GM19395 (cell line): Measurements from ENCODE around the gene VPREB3.

Experiments
- ATAC-seq: cut with Tn5 transposase; IDR thresholded peaks from one replicate; pipeline ENCODE4 v1.9.1; 2021; ENCODE audit warnings: mild to moderate bottlenecking, moderate library complexity; ENCODE audit not compliant: unreplicated experiment

VPREB3 gene

DNA sequence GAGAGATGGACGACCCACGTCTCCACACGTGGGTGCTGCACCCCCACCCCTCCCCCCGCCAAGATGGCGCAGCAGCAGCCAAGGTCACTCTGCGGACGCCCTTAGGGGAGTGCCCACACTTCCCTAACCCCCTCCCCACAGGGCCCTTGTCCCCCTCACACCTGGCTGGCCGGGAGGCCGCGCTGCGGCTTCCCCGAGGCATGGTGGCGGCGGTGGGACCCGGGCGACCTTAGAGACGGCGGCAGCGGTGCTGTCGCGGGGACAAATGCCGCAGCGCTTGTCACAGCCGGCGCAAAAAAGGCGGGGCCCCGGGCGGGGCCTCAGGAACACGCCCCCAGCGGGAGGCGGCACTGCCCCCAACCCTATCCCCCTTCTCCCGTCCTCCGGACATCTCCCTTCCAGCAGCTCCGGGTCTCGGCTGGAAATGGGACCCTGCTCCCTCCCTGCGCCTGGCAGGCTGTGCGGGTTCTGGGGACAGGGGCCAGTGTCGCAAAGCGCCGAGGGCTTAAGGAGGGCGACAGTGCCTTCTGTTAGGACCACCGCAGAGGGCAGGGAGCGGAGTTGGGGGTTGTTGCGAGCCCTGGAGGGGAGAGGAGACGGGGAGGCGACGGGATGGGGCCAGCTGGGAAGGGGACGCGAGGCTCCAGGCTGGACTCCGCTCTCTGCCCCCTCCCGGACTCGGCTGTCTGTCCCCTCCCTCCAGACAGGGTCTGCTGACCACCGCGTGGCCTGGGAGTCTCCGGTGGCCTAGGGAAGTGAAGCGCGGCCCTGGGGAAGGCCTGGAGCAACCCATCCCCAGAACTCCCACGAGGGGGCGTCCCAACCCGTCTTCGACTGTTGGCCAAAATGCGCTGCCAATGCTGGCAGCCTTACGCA, 13.7 kb upstream of the VPREB3 start, which contains the start of gene CHCHD10:
Gene CHCHD10, minus strand, starts transcription at position 300 of the 876 bp plus-strand sequence. Its CDS starts 98 bp downstream, at position 202.
- peak; percentile 50 for ATAC-seq

- no peak for ATAC-seq
Observed at GRCh38 chr22:23767303-23767672, 13.1 kb upstream of the VPREB3 start.

DNA sequence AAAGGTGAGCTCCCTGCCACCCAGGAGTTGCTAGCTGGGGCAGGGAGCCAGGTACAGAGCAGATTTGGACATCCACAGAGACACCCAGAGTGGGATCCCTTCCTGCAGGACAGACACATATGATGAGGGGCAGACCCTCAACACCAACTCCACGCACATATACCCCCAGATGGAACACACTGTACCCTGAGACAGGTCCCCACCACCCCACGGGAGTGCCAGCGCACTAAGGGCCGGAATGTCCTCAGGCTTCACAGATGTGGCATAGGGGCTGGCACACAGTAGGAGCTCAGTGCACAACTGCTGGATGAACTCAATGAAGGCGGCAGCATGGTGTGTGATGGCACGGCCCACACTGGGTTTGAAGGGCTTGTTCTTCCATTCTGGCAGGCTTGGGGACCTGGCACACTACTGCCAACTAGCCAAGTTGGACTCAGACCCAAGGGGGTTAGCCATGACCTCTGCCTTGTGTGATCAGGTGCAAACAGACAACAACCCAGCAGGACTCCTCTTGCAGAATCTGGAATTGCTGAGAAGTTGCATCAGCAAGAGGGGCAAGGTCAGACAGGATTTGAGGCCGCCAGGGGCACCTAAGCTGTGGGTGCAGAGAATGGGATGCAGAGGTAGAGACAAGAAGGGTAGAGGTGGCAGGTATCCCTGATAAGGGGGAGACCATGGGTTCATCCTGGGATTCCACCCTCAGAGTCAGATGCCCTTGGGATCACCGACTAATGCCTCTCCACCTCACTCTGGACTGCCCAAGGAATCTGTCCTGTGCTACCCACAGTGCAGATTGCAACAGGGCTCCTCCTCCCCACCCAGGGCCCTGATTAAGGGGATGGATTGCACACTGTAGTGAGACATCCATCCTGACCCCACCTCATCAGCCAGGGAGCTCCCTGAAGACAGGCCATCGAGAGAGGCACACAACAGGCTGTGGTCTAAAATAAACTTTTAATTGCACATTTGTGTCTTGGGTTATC, 11.0 kb upstream of the VPREB3 start:
- ATAC-seq = no peak

GRCh38 chr22:23763954-23764353, 9.7 kb upstream of the VPREB3 start:
- ATAC-seq = no peak

DNA sequence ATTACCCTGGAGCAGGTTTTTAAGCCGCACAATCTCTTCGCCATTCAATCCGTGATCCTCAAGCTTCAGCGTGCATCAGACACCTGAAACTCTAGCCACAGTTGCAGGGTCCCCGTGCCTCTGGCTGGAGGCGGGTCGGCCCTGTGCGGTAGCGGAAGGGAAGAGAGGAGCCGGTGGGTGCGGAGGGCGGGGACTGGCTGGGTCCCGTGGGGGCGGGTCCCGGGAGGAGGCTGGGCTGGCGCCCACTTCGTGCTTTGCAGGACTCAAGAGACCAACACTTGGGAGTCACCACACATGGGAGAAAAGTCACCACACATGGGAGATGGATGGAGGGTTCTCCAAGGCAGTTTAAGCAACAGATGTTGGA, 9.3 kb upstream of the VPREB3 start:
- no peak for ATAC-seq

DNA sequence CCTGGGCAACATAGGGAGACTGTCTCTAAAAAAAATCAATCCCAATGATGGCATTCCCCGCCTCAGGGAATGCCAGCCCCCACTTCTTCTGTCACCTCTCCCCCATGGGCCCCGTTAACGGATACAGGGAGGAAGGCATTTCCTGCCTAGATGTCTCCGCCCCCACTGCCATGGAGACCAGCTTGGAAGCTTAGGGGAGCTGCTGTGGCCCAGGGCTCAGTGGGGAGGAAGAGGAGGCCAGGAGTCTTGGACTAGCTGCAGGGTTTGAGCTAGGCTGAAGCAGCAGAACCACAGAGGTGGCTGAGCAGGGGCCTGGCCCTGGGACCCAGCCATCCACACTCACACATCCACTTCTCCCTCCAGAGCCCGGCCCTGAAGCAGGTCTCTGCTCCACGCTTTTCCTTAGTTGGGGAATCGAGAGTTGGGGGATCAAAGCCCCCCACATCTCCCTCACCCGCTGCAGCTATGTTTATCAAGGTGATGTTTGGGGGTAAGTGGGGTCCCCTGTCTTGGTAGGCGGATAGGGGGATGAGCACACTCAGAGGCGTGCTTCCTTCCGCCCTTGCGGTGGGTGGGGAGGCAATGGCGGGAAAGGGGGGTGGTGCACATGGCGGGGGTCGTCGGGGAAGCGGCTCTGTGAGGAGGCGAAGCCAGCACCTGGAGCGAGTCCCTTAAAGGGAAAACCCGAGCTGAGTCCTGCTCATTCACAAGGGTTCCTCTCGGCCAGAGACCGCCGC, 8.8 kb upstream of the VPREB3 start, which contains the start of gene C22orf15:
Gene C22orf15, plus strand, starts transcription at position 149 of the 737 bp plus-strand sequence. Its CDS starts 317 bp downstream, at position 466.
- no peak for ATAC-seq

- no peak for ATAC-seq
Observed at GRCh38 chr22:23760056-23760455, 5.8 kb upstream of the VPREB3 start.

DNA sequence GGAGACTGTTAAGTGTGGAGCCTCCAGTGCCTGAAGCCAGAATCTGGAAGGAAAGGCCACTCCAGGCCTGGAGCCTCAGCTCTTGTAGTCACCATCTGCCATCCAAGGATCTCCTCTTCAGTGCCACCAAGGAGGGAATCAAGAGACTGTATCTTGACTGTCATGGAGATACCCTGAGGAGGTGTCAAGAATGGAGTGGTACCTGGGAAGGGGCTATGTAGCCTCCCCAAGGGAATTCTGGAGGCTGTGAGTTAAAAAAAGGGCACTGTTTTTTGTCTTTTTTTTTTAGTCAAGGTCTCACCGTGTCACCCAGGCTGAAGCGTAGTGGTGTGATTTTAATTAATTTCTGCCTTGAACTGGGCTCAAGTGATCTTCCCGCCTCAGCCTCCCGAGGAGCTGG, 5.3 kb upstream of the VPREB3 start:
- no peak for ATAC-seq

- no peak for ATAC-seq
Observed at GRCh38 chr22:23756891-23757290, 2.7 kb upstream of the VPREB3 start.

DNA sequence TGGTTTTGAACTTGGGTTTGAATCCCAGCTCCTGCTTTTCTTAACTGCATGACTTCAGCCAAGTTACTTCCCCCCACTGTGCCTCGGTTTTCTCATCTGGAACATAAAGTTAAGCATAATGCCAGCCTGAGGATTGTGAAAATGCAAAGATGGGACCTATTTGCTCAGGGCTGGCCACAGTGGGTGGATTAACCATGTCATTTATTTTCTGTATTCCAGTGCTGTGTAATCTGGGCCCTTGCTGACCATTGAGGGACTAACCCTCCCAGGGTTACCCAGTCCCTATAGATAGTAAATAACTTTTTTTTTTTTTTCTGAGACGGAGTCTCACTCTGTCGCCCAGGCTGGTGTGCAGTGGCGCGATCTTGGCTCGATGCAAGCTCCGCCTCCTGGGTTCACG, 1.5 kb upstream of the VPREB3 start:
- no peak for ATAC-seq

DNA sequence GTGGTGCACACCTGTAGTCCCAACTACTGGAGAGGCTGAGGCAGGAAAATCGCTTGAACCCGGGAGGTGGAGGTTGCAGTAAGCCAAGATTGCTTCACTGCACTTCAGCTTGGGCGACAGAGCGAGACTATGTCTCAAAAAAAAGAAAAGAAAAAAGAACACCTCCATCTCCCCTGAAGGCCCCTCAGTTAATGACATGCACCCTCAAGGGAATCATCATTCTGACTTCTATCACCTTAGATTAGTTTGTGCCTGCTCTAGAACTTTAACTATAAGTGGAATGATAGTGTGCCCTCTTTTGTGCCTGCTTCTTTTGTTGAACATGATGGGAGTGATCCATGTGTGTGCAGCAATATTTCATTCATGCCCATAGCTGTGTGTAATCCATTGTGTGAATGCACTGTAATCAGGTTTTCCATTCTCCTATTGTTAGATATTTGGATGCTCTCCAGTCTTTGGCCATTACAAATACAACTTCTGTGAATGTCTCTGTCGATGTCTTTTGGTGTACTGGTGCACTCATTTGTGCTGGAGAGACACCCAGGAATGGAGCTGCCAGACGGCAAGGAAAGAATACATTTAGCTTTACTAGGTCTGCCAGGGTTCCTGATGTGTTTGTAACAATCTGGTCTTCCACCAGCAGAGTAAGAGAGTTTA, 883 bp upstream of the VPREB3 start:
- no peak for ATAC-seq

- no peak for ATAC-seq
Observed at GRCh38 chr22:23753385-23753784, 840 bp downstream of the VPREB3 start.

DNA sequence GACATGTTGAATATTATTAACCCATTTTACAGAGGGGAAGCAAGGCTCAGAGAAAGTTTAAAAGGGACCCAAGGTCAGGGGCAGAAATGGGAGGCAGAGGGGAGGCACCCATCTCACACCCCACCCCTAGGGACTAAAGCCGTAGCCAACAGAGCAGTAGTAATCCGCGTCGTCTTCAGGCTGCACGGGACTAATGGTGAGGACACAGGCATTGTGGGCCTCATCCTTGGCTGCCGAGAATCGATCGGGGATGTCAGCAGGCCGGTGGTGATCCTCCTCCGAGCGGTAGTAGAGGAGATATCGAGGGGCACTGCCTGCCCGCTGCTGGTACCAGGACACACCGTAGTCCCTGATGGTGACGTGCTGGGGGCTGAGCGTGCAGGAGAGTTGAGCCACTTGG, 1.5 kb downstream of the VPREB3 start:
- ATAC-seq = no peak

GRCh38 chr22:23752090-23752691, 2.0 kb downstream of the VPREB3 start:
- no peak for ATAC-seq

DNA sequence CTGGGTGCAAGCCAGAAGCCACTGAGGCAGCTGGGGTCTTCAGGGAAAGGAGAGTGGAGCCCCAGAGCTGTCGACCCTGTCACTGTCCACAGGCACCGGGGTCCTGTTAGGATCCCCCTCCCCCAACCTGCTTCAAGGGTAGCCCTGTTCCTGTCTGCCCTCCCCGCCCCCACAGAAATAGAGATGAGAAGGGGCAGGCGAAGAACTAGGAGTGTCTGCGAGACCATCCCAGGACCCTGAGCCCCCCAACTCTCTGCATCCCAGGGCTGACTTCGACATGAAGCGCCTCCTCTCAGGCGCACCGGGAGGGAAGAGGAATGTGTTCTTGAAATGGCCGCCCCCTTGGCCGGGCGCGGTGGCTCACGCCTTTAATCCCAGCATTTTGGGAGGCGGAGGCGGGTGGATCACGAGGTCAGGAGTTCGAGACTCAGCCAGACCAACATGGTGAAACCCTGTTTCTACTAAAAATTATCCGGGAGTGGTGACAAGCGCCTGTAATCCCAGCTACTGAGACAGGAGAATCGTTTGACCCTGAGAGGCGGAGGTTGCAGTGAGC, 2.7 kb downstream of the VPREB3 start:
- no peak for ATAC-seq

GRCh38 chr22:23750714-23751440, 3.3 kb downstream of the VPREB3 start, which contains the start of gene ZNF70:
ZNF70 (minus strand) TSS chr22:23751112; CDS start chr22:23745140, 5,972 bp downstream.
- peak; percentile 65 for ATAC-seq

- no peak for ATAC-seq
Observed at GRCh38 chr22:23750367-23750713, 3.9 kb downstream of the VPREB3 start.

DNA sequence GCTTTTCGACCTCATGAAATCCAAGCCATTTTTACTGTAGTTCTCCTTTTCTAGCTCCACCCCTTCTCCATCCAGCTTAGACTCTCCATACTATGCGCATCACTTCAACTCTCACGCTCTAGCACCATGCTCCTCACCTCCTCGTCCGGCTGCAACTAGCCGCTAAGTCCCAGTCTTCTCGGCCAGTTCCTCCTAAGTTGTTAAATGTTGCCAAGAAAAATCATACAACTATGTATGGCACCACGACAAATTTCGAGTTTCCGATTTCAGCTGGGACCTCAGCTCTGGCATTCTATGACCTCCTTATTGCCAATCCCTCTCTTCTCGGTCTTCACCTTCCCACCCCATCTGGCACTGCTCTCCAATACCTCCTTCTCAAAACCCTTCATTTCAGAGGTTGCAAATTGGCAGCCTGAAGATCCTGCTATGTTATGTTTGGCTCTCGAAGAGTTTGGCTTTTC, 4.4 kb downstream of the VPREB3 start:
- no peak for ATAC-seq

GRCh38 chr22:23745791-23746190, 8.4 kb downstream of the VPREB3 start:
- no peak for ATAC-seq
